NCI-H446 (cell line): ENCODE results near the gene KRT12.

ENCODE experiments used
- DNase-seq, 2 experiments: peaks; one replicate each; lab custom pipeline; 2025; lab: John Stamatoyannopoulos, UW

Gene KRT12

GRCh38 chr17:40843242-40843641, 23.8 kb downstream of the KRT12 start:
- DNase-seq: no peak

DNA sequence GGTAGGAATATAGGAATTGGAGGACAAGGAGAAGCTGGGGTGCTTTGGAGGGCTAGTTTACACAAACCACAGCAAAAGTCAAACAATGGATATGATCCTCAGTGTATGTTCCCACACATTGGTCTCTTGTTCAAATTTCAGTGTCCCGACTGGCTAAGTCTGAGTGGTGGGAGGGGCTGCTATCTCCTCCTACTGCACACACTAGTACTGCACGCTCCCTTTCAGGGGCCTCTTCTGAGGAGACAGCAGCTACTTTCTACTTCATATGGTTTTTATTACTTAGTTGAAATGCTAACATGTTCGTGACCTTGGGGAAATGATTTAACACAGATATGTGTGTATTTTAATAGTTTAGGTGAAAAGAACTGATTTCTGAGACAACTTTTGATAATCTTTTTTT, 25.8 kb downstream of the KRT12 start:
- DNase-seq: no peak

- no peak for DNase-seq
These were observed 27.8 kb downstream of the KRT12 start for GRCh38 chr17:40839194-40839593.

DNA sequence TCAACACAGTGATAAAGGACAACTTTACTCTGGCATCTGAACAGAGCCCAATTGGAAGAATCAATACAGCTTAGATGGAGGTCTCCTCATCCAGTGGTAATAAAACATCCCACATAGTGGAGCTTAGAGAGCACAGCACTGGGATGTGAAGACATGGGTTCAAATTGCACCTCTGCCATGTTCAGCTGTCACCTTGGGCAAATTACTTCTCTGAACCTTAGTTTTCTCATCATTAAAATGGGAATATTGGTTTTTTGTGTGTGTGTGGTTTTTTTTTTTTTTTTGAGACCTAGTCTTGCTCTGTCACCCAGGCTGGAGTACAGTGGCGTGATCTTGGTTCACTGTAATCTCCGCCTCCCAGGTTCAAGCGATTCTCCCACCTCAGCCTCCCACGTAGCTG, 31.0 kb downstream of the KRT12 start:
- DNase-seq: no peak

DNA sequence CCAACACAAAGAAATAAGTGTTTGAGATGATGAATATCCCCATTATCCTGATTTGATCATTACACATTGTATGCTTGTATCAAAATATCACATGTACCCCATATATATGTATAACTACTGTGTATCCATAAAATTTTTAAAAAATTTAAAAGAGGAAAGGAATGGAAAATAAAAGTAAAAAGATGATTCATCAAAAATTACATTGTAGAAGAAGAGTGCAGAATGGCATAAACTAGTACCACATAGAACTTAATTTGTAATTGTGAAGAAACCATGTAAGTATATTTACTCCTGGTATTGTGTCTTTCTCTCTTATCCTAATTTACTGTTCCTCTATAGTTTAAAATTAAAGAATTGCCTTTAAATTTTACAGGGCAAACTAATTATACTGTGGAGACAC, 33.1 kb downstream of the KRT12 start:
- DNase-seq: no peak

DNA sequence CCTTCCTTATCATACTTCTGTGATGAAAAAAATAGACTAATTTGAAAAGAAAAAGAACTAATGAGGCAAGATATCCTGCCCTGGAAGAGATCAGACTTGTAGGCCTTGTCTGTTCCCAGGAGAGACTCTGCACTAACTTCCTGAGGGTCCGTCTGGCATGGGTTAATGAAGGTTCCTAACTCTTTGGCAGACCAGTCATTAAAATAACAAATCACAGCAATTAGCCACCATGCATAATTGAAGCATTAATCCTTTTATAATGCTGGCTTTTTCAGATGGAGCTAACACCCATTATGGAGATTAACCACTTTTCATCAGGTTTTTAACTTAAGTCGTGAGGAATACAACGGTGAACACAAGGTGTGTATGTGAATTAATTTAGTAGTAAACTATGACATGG, 34.2 kb downstream of the KRT12 start:
- DNase-seq: no peak

GRCh38 chr17:40830085-40830776, 36.8 kb downstream of the KRT12 start:
- DNase-seq: no peak

DNA sequence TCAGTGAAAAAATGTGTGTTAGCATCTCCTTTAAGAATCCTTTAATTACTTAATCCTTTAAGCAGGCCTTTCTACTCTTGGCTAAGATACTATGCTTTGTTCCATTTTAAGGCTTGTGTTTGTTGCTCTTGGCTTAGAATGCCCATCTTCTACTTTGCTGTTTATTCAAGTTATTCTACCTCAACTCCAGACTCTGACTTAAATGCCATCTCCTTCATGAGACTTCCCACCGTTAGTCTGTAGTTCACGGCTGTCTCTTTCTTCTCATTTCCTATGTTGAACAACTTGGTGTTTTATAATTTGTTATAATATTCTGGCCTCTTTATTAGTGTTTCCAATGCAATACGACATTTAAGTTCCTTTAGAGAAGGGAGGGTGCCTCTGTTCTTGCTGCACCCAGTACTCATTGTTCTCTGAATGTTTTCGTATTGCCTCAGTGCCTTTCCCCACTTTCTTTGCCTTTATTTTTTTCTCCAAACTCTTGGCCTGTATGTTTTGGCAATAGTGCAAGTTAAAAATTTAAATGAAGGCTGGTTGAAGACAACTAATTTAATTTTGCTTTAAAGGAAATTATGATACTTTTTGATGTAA, 38.5 kb downstream of the KRT12 start:
- no peak for DNase-seq

DNA sequence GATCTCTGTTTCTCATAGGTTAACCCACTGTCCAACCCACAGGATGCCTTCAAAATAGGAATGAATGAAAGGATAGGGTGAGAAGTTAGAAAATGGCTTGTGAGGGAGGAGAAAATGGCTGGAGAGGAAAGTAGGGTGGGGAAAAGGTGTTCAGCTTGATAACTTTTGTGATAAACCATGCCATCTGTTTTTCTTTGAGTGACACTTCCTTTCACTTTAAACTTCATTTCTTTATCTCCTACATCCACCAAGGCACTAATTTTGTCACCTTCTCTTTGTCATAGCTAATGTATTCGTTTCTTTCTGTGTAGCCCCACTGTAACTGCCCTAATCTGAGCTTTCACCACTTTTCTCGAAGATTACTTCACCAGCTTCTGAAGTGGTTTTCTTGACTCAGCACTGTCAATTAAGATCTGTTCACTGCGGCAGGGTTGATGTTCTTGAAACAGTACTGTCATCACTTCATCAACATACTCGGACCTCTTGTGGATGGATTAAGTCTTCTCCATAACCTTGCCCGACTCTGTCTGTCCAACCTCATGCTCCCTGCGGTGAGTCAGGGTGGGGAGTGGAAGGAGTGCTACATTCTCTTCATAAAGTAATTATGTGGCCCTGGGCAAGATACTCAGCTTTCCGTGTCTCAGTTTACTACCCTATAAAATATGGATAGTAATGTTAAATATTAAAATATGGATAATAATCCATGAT, 39.1 kb downstream of the KRT12 start:
- DNase-seq: no peak

DNA sequence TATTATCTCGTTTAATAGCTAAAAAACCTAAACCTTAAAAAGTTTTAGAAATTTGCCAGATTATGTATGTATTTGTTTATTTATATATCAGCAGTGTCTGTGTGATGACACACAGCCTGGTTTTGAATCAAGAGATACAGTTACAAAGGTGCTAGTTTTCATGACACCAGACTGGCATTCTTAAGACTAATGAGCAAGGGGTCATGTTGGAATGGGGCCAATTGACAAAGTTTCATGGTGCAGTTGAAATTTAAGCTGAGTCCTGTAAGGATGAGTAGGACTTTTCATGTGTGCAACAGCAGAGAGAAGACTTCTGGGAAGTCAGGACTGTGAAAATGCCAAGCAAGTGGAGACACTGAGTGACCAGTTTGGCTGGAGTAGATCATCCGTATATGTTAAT, 41.4 kb downstream of the KRT12 start:
- DNase-seq: no peak

DNA sequence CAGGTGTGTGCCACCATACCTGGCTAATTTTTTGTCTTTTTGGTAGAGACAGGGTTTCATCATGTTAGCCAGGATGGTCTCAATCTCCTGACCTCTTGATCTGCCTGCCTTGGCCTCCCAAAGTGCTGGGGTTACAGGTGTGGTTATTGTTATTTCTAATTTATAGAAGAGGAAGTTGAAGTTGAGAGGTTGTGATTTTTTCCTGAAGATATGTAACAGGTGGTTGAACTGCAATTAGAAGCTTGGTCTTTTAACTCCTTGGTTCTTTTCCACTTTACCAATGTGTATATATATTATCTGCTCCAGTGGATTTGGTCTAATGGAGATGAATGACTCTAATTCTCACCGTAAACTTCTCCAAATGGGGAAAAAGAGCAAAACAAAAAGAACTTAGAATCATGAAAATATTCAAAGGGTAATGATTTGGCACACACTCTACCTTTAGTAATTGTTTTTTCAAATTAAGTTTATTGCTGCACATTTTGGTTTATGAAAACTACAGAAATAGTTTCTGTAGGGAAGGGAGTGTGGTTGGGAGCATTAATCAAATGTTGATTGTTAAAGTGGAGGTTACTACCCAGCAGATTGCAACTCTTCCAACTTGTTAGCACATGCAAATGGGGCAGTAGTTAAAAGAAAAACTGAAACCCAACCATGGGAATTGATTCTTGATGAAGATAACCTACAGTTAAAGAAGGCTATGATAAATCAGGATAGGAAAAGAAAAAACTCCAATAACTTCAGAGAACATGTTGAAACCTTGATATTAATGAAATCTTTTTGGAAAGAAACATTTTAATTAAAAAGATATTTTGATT, 42.8 kb downstream of the KRT12 start:
- DNase-seq: no peak

- DNase-seq: no peak
These were observed 44.8 kb downstream of the KRT12 start, which contains the start of gene KRT10 for GRCh38 chr17:40822132-40822812. TSS of gene KRT10 (minus strand) at chr17:40822614. CDS start at chr17:40822585, 29 bp downstream.

- DNase-seq: no peak
These were observed 45.5 kb downstream of the KRT12 start for GRCh38 chr17:40821536-40821935.

DNA sequence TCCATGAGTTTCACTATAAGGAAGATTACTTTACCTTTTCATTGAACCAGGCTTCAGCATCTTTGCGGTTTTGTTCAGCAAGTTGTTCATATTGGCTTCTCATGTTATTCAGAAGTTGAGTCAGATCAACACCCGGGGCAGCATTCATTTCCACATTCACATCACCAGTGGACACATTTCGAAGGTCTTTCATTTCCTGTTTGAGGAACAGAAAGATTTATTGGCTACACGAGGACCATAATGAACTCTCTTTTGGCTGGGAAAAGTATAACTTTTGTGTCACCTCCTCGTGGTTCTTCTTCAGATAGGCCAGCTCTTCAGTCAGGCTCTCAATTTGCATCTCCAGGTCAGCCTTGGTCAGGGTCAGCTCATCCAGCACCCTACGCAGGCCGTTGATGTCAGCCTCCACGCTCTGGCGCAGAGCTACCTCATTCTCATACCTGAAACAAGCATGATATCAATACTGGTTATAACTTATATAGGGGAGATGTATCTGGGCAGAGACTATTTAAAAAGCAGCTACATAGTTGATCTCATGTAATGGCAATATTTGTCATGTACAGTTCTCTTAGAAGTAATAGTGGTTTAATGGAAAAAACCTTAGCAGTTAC, 46.7 kb downstream of the KRT12 start:
- DNase-seq: no peak

DNA sequence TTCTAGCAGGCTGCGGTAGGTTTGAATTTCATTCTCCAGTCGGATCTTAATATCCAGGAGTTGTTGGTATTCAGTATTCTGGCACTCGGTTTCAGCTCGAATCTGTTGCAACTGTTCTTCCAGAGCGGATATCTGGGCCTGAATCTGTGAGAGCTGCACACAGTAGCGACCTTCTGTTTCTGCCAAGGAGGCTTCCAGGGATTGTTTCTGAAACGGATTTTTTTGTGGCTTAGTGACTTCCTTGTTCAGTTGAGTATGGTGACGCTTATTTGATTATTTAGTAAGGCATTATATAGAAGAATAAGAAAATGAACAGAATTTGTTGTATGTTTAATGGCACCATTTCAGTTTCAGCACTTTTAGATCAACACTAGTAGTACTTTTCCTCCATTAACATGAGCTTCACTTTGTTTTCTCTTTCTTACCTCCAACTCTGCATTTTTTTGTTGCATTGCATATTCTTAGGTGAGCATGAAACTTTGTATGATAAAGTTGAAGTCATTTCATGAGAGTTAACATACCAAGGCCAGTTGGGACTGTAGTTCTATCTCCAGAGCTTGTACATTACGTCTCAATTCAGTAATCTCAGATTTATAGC, 47.4 kb downstream of the KRT12 start:
- no peak for DNase-seq

DNA sequence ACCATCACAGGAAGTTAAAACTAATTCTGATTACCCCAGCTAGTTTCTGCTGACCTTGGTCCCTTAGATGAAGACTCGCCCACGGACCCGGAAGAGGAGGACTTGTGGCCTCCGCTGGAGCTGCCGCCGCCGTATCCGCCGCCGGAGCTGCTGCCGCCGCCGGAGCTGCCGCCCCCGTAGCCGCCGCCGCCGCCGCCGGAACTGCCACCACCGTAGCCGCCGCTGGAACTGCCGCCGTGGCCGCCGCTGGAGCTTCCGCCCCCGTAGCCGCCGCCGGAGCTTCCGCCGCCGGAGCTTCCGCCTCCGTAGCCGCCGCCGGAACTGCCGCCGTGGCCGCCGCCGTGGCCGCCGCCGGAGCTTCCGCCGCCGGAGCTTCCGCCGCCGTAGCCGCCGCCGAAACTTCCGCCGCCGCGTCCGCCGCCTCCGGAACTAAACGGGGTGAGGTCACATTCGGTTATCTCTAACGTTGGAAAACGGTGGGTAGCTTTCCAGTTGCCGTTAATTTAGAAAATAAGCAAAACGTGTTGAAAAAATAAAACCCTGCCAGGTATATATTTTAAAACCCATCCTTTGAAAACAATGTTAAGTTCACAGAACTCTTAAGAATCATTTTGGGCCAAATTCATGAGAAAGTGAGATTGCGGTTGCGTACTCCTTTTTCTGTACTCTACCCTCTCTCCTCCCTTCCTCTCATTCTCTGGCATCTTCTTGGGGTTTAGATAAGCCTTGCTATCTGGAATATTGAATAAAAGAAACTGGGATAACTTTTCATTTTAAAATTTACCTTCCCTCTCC, 48.1 kb downstream of the KRT12 start:
- DNase-seq: peak; percentile 17 to 72

GRCh38 chr17:40818343-40818732, 48.7 kb downstream of the KRT12 start:
- DNase-seq: no peak

DNA sequence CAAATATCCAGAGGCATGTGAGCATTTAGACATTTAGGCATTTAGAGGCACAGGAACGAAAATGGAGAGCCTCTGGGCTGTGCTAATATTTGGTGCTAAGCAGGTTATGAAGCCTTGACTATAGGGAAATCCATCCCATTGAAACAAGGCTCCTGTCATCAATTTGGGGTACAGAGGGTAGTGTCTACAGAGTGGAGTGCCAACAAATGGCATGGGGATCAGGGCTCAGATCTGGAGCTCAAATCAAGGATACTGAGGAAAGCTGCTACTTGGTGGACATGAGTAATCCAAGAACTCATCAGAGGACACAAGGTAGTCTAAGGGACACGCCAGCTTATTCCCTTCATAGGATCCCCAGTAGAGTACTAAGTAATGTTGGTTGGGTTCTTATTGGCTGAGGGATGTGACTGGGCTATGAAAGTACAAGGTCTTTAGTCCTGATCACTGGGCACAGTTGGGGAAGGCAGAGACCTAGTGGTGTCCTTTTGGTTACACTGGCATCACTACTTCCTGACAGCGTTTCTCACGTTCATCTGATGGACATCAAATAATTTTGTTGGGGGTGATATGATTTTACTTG, 49.8 kb downstream of the KRT12 start:
- DNase-seq: no peak

DNA sequence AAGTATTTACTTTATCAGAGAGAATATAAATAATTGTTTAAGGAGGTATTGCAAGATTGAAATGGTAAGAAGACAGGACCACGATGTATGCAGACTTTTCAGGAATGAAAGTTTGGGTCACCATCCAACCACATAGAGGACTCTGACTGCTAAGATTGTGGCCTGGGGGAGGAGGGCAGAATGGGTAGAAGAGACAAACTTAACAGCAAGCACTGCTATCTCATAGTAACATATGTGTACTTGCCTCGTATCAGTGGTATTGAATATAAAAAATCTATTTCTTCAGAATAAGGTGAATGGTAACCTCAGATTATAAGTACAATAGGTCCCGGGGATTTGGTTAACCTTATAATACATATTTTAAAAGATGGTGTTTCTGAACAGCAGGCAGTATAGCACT, 50.5 kb downstream of the KRT12 start:
- DNase-seq: no peak

GRCh38 chr17:40815381-40815780, 51.6 kb downstream of the KRT12 start:
- DNase-seq: no peak
